Left kidney (tissue), 8 donors: ENCODE results near the gene BRAT1. TPM values are rescaled to one million over a fixed set of nuclear protein-coding genes. Genes with fewer than 3 reads are reported as not detected.
"Not testable (repeated sequence)": the region's sequence is repeated elsewhere in the genome, so short reads cannot be mapped to it uniquely, and the experiment has no call there.

ENCODE experiments used
- DNase-seq: peaks from one replicate; pipeline ENCODE4 v3.0.0-alpha.2; 2013
- long read RNA-seq, 8 donors: transcript quantifications; one replicate each; lab custom pipeline, GENCODE V29; 2026
- polyA plus RNA-seq: library from polyadenylated mRNA; unstranded; fragments of 120-200 nt; gene quantifications from one replicate; pipeline ENCODE4 v1.2.1, GENCODE V29; 2013; ENCODE audit not compliant: insufficient read length

BRAT1 gene
- 23.2 TPM for polyA plus RNA-seq
- long read RNA-seq, donor 1, partial matches to known transcripts: 6 of 9 reads
- long read RNA-seq, donor 1, other reads (novel, unspliced or antisense): 0 of 9 reads
- long read RNA-seq, donor 2, partial matches to known transcripts: 11 of 14 reads
- long read RNA-seq, donor 2, other reads (novel, unspliced or antisense): 0 of 14 reads
- long read RNA-seq, donor 3, partial matches to known transcripts: 0 of 4 reads
- long read RNA-seq, donor 3, other reads (novel, unspliced or antisense): 0 of 4 reads
- long read RNA-seq, donor 4: 0 reads
- long read RNA-seq, donor 5, transcript BRAT1-201 (14 exons, 2,915 nt): major isoform, 9 of 9 reads
- long read RNA-seq, donor 5, partial matches to known transcripts: 0 of 9 reads
- long read RNA-seq, donor 5, other reads (novel, unspliced or antisense): 0 of 9 reads
- long read RNA-seq, donor 6, partial matches to known transcripts: 0 of 3 reads
- long read RNA-seq, donor 6, other reads (novel, unspliced or antisense): 0 of 3 reads
- long read RNA-seq, donor 7, transcript BRAT1-201 (14 exons, 2,915 nt): major isoform, 6 of 11 reads
- long read RNA-seq, donor 7, partial matches to known transcripts: 5 of 11 reads
- long read RNA-seq, donor 7, other reads (novel, unspliced or antisense): 0 of 11 reads
- long read RNA-seq, donor 8, partial matches to known transcripts: 0 of 1 reads
- long read RNA-seq, donor 8, other reads (novel, unspliced or antisense): 0 of 1 reads

- DNase-seq: peak; percentile 91
Observed at GRCh38 chr7:2555121-2556052, at the start of gene BRAT1. Gene BRAT1 (minus strand): TSS chr7:2555524. CDS start chr7:2554431, 1,093 bp downstream.

- no peak for DNase-seq
Observed at GRCh38 chr7:2604608-2605174, 49.4 kb upstream of the BRAT1 start.

- no peak for DNase-seq
Observed at GRCh38 chr7:2603044-2603965, 48.0 kb upstream of the BRAT1 start.

DNA sequence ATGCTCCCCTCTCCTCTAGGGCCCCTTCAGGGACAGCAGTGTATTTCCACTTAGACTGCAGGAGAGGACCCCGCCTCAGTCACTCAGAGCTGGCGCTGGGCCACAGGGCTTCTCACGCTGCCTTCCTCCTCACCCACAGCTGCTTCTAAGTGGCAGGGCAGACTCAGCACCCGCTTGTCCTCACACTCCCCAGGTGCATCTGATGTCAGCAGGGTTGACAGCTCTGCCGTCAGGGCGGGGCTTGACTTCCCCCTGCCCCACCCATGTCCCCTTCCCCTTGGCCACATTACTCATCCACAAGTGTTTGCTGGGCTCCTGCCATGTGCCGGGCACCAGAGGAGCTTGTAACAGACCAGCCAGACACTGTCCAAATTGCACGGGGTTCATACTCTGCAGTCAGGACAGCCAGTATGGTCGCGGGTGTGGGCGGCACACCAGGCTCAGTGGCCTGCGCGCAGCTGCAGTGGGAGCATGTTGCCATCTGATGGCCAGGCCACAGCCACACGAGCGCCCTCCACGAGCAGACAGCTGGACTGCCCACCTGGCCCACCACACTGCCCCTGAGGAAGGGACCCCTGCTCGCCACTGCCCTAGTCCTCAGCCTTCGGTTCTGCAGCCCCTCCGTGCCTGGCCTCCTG is 47.2 kb upstream of the BRAT1 start:
- DNase-seq: no peak

DNA sequence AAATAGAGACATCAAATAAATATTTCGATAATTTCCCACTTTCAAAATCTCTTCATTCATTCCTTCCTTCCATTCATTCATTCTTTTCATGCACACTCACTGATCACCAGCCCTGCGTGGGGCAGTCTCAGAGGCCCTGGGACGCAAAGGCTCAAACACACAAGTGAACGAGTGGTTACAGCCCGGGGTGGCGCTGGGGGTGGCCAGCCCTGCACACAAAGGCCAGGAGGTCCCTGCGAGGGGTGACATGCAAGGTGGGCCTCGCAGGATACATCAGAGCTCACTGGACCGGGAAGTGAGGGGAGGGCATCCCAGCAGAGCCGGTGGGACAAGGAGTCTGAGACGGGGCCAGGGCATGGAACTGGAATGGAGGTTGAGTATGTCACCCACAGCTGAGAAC is 46.6 kb upstream of the BRAT1 start:
- DNase-seq: no peak

- no peak for DNase-seq
Observed at GRCh38 chr7:2601065-2601464, 45.7 kb upstream of the BRAT1 start.

GRCh38 chr7:2598154-2598823 is 43.0 kb upstream of the BRAT1 start:
- DNase-seq: no peak

DNA sequence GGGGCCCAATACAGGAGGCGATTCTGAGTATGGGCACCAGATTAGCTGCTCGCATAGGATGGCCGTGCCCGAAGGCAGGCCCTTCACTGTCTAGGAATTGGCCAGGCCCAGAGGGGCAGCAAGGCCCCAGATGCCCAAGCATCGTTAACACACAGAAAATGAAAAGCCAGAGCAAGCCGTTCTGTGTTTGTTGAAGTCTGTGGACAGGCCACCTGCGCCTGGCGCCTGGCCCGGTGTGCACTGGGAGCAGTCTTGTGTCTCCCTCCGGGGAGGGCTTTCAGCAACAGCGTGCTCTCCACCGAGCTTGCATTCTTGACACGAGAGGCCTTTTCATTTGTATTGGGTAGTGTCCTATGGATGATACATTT is 41.9 kb upstream of the BRAT1 start:
- no peak for DNase-seq

DNA sequence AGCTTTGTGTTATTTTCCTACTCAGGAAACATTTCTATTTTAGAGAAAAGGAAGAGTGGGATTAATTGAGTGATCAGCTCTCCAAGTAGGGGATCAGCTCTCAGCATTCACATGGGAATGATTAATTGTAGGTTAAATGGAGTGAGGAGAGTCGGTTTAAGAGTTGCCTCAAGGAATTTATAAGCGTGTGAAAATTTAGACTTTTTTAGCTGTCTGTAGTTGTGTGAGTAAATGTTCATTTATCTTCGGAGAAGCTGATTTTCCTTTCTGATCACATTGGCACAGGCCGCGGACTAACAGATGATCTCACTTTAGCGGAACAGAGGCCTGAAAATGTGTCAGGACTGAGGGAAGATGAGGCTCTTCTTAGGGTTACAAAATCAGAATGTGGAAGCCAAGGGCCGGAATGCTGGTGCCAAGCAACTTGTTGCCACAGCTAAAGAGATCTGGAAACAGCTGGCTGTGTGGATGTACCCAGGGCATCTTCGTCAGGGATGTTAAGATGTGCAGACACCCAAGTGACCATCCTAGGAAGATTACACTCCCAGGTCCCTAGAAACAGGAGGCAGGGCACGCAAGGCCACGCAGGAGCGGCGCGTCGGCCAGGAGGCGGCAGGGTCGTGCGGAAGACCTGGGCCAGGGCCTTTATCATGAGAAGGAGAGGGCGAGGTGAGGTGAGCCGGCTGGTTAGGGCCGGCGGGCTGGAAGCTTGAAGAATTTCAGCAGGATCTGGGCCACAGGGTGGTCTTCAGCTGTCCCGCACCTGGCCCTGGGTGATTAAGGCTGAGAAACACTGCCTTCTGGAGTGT is 41.3 kb upstream of the BRAT1 start:
- no peak for DNase-seq

GRCh38 chr7:2595258-2595860 is 40.0 kb upstream of the BRAT1 start:
- no peak for DNase-seq

DNA sequence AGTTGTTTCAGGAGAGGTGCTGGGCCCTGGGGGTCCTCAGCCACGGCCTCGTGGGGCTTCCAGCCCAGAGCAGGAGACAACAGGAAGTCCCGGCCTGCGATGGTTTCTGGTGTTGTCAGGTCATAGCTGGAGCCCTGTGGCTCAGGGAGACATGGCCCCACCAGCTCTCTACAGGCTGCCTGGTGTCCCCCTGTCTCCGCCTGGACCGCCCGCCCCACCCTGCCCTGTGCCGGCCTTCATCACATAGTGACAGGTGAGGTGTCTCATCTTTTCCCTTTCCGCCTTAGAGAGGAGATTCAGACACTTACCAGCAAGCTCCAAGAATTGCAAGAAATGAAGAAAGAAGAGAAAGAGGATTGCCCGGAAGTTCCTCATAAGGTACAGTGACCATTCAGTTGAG is 39.3 kb upstream of the BRAT1 start:
- DNase-seq: no peak

GRCh38 chr7:2593036-2593727 is 37.9 kb upstream of the BRAT1 start:
- DNase-seq: no peak

DNA sequence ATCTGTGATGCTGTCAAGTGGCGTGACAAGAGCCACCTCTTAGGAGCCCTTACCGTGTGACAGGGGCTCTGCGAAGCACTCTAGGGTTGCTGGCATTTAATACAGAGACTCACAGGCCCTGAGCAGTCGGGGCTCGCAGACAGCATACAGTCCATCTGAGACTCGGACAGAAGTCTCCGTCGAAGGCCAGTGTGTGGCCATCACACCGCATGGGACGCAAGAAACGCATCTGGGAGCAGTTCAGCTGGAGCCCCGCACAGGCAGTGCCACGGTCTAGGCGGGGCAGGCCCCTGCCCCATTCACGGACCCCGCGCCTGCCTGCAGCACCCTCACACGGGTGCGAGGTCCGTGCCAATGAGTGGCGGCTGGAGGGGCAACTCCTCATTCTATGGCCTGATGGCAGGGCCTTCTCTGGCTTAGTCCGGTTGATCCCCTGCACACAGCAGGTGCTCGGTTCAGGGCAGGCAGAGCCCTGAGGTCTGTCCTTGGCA is 37.1 kb upstream of the BRAT1 start:
- no peak for DNase-seq

DNA sequence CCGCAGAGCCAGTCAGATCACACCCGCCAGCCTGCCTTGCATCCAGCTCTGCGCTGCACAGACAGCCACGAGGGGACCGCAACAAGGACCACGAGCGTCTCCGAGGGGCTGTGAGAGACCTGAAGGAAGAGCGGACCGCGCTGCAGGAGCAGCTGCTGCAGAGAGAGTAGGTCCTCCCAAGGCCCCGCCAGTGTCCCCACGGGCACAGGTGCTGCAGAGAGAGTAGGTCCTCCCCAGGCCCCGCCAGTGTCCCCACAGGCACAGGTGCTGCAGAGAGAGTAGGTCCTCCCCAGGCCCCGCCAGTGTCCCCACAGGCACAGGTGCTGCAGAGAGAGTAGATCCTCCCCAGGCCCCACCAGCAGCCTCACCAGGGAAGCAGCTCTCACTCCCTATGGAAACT is 34.6 kb upstream of the BRAT1 start:
- not testable (repeated sequence) for DNase-seq

- DNase-seq: no peak
Observed at GRCh38 chr7:2589341-2589740, 34.0 kb upstream of the BRAT1 start.

- DNase-seq: no peak
Observed at GRCh38 chr7:2587778-2588177, 32.5 kb upstream of the BRAT1 start.

DNA sequence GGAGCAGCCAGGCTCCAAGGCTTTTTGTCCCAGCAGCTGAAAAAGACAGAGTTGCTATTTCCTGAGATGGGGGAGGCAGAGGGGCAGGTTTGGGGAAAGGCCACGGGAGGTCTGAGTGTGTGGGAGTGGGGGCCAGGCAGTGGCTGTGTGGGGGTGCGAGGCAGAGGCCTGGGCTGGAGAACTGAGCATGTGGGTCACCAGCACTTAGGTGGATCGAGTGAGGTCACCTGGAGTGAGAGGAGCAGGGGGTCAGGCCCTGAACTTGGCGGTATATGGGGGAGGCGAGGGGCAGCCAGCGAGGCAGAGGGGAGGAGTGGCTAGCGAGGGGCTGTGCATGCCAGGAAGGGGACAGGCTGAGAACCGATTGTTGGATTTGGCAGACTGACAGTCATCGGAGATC is 31.8 kb upstream of the BRAT1 start:
- no peak for DNase-seq
